PC-3 (cell line): Measurements from ENCODE around the gene KCNC1.

Experiments used
- EZH2 ChIP-seq: fragments of 300-600 bp; sonication (generic); IDR thresholded peaks from one replicate; pipeline ENCODE4 v1.6.1; 2017; ENCODE audit warnings: antibody characterized with exemption, mild to moderate bottlenecking, low read length; ENCODE audit not compliant: unreplicated experiment
- EZH2phosphoT487 ChIP-seq: fragments of 300-600 bp; sonication (generic); IDR thresholded peaks from 2 replicates; pipeline ENCODE4 v1.6.1; 2018; ENCODE audit warnings: mild to moderate bottlenecking, antibody characterized with exemption, low read length, borderline replicate concordance
- TF ChIP-seq, protein P1 (sequence below): fragments of 300-600 bp; sonication (generic); conservative IDR thresholded peaks from 2 replicates; pipeline ENCODE4 v1.5.1; 2017; ENCODE audit warnings: antibody characterized with exemption, low read depth, mild to moderate bottlenecking, low read length

DNA sequence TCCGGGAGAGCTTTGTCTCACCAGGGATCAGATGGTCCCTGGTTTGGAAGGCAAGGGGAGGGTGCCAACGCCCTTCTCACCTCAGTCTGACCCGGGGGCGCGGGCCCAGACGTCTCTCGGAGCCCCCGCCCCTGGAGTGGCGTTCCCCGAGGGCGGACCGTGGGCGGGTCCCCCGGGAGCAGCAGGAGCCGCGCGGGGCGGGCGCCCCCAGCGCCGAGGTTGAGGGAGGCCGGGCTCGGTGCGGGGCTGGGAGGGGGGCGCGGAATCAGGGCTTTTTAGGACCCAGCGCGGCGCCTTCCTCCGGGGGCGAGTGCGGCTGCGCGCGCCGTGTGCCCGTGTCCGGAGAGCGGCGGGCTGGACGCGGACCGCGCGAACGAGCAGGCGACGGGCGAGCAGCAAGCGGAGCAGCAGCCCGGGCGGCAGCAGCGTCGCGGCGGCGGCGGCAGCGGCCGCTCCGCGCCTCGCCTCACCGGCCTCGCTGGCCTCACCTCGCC lies at the start of gene KCNC1:
- TF ChIP-seq, protein P1, sequence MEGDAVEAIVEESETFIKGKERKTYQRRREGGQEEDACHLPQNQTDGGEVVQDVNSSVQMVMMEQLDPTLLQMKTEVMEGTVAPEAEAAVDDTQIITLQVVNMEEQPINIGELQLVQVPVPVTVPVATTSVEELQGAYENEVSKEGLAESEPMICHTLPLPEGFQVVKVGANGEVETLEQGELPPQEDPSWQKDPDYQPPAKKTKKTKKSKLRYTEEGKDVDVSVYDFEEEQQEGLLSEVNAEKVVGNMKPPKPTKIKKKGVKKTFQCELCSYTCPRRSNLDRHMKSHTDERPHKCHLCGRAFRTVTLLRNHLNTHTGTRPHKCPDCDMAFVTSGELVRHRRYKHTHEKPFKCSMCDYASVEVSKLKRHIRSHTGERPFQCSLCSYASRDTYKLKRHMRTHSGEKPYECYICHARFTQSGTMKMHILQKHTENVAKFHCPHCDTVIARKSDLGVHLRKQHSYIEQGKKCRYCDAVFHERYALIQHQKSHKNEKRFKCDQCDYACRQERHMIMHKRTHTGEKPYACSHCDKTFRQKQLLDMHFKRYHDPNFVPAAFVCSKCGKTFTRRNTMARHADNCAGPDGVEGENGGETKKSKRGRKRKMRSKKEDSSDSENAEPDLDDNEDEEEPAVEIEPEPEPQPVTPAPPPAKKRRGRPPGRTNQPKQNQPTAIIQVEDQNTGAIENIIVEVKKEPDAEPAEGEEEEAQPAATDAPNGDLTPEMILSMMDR, result no peak
- TF ChIP-seq EZH2, result no peak
- no peak for TF ChIP-seq EZH2phosphoT487
